IPS-15b (cell line): ENCODE measurements around the gene IDH2.
"Not testable (repeated sequence)": the region's sequence is repeated elsewhere in the genome, so short reads cannot be mapped to it uniquely, and the experiment has no call there.

Experiments
- H3K27me3 ChIP-seq: one replicate; pipeline ENCODE4 v1.6.1; 2013; ENCODE audit warnings: low read length; ENCODE audit not compliant: control insufficient read depth, insufficient read depth
- H3K36me3 ChIP-seq: one replicate; pipeline ENCODE4 v1.6.1; 2013; ENCODE audit warnings: low read length; ENCODE audit not compliant: control insufficient read depth, insufficient read depth
- H3K4me1 ChIP-seq: one replicate; pipeline ENCODE4 v1.6.1; 2013; ENCODE audit warnings: mild to moderate bottlenecking, low read length; ENCODE audit not compliant: control insufficient read depth, insufficient read depth
- H3K4me3 ChIP-seq: one replicate; pipeline ENCODE4 v1.5.1; 2013; ENCODE audit warnings: low read depth, low read length
- H3K9ac ChIP-seq: one replicate; pipeline ENCODE4 v1.6.1; 2013; ENCODE audit warnings: low read depth, mild to moderate bottlenecking, low read length
- H3K9me3 ChIP-seq: one replicate; pipeline ENCODE4 v1.6.1; 2013; ENCODE audit warnings: mild to moderate bottlenecking, low read length; ENCODE audit not compliant: control insufficient read depth, insufficient read depth

Gene IDH2

DNA sequence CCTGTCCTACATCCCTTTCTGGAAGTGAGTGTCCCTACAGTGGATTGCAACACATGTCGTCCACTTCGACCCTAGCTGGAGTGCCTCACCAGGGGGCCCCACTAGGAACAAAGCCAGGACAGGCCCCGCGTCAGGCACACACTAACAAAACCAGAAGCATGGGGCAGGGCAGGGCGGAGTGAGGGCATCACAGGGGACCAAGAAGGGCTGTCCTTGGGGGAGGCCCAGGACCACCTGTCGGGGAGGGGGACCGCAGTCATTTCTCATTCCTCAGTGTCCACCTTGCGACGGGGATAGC is 21.9 kb downstream of the IDH2 start:
- Histone ChIP-seq H3K27me3 (no peaks in the 10 kb centered on the region), H3K9ac (no peak overlapping the region), H3K9me3 (no peaks in the 10 kb centered on the region), H3K36me3 (peaks cover 21% of the 10 kb centered on the region), H3K4me1 (no peaks in the 10 kb centered on the region), H3K4me3 (no peak overlapping the region)

DNA sequence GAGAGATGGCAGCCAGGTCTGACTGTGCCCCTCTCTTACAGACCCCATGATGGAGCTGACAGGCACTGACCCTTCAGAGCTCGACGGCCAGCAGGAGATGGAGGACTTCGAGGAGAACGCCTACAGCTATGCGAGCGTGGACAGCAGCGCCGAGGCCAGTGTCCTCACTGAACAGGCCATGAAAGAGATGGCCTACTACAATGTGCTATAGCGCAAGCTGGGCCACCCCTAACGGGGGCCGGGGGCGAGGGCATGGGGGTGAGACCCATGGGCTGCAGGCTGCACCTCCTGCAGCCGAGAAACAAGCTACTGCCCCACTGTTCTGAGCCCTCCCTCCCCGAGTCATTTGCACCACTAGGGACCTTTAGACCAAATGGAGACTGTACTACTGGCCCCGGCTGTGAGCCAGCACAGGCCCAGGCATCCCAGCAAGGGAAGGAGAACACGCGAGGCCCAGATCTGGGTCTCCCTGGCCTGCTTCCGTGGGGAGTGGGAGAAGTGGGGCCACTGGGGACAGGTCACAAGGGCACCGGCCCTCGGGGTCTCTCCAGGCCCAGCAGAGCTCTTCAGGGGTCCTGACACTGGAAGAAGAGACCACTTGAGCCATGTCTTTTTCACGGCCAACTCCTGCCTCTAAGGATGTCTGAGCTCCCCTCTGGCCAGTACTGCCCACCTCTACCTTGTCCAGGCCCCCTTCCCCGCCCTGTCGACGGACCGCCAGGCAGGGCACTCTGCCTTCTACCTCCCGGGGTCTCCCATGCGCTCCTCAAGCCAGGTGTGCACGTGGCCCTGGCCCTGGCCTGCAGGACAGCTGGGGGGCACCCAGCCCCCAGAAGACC is 22.4 kb downstream of the IDH2 start:
- no peaks in the 10 kb centered on the region for H3K9me3 ChIP-seq
- H3K27me3 ChIP-seq, result no peaks in the 10 kb centered on the region
- peaks cover 16% of the 10 kb centered on the region for H3K36me3 ChIP-seq
- H3K4me1 ChIP-seq, result no peaks in the 10 kb centered on the region
- H3K9ac ChIP-seq, result no peak overlapping the region
- H3K4me3 ChIP-seq, result no peak overlapping the region

- H3K4me3 ChIP-seq, result no peak overlapping the region
- no peaks in the 10 kb centered on the region for H3K4me1 ChIP-seq
- no peaks in the 10 kb centered on the region for H3K9me3 ChIP-seq
- H3K27me3 ChIP-seq, result no peaks in the 10 kb centered on the region
- no peak overlapping the region for H3K9ac ChIP-seq
- H3K36me3 ChIP-seq, result peaks cover 13% of the 10 kb centered on the region
Measured at GRCh38 chr15:90078965-90079364, 23.3 kb downstream of the IDH2 start.

- peaks cover 19% of the 10 kb centered on the region for H3K36me3 ChIP-seq
Measured at GRCh38 chr15:90076716-90077115, 25.6 kb downstream of the IDH2 start.

DNA sequence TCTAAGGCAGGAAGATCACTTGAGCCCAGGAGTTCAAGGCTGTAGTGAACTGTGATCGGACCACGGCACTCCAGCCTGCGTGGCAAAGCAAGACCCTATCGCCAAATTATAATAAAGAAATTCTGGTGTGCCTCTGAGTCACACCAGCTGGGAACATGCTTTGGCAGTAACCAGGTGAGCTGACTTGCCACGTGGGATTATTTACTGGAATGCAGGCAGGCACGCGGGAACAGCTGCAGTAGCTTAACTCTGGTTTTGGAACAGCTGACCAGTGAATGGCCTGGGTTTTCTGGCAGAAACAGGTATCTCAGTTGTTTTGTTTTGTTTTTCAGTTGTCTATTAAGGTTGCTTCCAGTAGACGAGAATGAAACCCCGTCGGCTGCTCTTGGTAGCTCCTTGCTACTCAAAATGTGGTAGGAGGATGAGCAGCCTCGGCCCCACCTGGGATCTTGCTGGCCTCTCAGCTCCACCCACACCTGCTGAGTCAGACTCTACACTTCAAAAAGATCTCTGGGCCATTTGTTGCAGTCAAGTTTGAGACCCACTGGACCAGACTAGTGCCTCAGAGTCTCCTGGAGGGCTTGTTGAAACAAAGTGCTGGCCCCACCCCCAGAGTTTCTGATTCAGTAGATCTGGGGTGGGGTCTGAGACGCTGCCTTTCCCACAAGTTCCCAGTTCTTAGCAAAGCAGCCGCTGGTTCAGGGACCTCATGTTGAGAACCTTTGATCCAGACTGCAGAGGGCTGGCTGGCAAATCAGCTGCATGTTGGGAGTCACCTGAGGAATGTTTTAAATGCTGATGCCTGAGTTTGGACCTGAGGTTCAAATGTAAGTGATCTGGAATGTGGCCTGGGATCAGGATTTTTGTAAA is 26.6 kb downstream of the IDH2 start:
- H3K27me3 ChIP-seq, result no peaks in the 10 kb centered on the region
- no peak overlapping the region for H3K9ac ChIP-seq
- H3K36me3 ChIP-seq, result peaks cover 19% of the 10 kb centered on the region

More at GRCh38 chr15:90076716-90077115, 25.6 kb downstream of the IDH2 start:
- no peaks in the 10 kb centered on the region for H3K27me3 ChIP-seq
- no peak overlapping the region for H3K4me3 ChIP-seq
- no peak overlapping the region for H3K9ac ChIP-seq
- no peaks in the 10 kb centered on the region for H3K4me1 ChIP-seq
- no peaks in the 10 kb centered on the region for H3K9me3 ChIP-seq

GRCh38 chr15:90074916-90075315 is 27.4 kb downstream of the IDH2 start:
- Histone ChIP-seq H3K9me3 (no peaks in the 10 kb centered on the region), H3K4me1 (no peaks in the 10 kb centered on the region), H3K4me3 (no peak overlapping the region), H3K9ac (no peak overlapping the region), H3K27me3 (no peaks in the 10 kb centered on the region), H3K36me3 (peaks cover 19% of the 10 kb centered on the region)

More for the DNA sequence above, 26.6 kb downstream of the IDH2 start:
- Histone ChIP-seq H3K4me3 (no peak overlapping the region), H3K9me3 (no peaks in the 10 kb centered on the region), H3K4me1 (no peaks in the 10 kb centered on the region)

DNA sequence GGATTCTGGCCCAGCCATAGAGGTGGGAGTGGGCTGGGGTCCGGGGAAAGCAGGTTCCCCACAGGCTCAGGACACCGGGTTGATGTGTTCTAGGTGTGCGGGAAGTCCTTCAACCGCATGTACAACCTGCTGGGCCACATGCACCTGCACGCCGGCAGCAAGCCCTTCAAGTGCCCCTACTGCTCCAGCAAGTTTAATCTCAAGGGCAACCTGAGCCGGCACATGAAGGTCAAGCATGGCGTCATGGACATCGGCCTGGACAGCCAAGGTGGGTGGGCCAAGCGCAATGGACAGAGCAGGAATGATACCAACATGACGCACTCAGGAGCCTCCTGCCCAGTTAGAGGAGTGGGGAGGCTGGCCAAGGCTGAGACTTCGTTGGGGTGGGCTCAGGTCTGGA is 28.2 kb downstream of the IDH2 start:
- Histone ChIP-seq H3K36me3 (peaks cover 12% of the 10 kb centered on the region), H3K27me3 (no peaks in the 10 kb centered on the region), H3K4me1 (no peaks in the 10 kb centered on the region), H3K4me3 (no peak overlapping the region), H3K9me3 (no peaks in the 10 kb centered on the region), H3K9ac (no peak overlapping the region)

DNA sequence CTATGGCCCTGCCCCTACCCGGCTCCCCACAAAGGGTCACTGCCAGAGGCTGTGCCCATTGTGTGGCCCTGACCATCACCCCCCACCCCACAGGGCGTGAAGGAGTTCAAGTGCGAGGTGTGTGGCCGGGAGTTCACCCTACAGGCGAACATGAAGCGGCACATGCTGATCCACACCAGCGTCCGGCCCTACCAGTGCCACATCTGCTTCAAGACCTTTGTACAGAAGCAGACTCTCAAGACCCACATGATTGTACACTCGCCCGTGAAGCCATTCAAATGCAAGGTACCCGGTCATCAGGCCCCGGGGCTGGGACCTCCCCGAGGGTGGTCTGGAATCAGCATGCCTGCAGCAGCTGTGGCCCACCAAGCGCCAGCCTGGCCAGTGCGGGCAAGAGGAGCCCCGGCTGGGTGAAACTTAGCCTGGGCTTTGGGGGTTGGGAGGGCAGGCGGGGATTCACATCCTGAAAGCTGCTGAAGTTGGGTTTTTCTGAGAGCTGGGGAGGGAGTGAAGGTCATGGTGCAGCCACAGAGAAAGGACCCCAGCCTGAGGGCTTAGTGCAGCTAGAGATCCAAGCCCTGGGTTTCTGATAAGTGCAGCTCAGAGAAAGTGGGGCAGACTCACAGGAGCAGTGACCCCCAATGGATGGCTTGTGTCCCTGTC is 29.2 kb downstream of the IDH2 start:
- H3K27me3 ChIP-seq, result no peaks in the 10 kb centered on the region
- no peaks in the 10 kb centered on the region for H3K4me1 ChIP-seq
- H3K36me3 ChIP-seq, result peaks cover 14% of the 10 kb centered on the region
- H3K4me3 ChIP-seq, result no peak overlapping the region
- H3K9ac ChIP-seq, result no peak overlapping the region
- H3K9me3 ChIP-seq, result no peaks in the 10 kb centered on the region

DNA sequence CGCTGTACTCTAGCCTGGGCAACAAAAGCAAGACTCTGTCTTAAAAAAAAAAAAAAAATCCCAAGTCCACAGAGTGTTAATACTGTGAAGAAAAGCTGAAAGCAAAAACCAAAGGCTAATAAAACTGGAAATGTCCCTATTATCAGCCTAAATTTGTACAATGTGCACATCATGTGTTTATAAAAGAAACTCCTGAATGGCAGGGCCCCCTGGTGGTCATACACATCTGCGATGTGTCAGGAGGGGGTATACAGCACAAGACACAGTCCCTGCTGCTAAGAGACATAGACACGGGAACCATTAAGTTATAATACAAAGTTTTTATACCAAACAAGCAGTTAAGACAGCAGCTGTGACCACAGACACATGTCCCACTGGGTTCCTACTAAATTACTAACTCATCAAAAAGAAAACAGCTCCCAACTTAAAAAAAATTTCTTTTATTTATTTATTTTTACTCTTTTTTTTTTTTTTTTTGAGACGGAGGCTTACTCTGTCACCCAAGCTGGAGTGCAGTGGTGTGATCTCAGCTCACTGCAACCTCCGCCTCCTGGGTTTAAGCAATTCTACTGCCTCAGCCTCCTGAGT is 31.0 kb downstream of the IDH2 start:
- Histone ChIP-seq H3K4me3 (no peak overlapping the region), H3K9ac (no peak overlapping the region), H3K27me3 (no peaks in the 10 kb centered on the region), H3K36me3 (peaks cover 20% of the 10 kb centered on the region), H3K4me1 (no peaks in the 10 kb centered on the region), H3K9me3 (no peaks in the 10 kb centered on the region)

GRCh38 chr15:90070623-90071022 is 31.6 kb downstream of the IDH2 start:
- H3K36me3 ChIP-seq, result peaks cover 20% of the 10 kb centered on the region
- H3K4me1 ChIP-seq, H3K9me3 ChIP-seq, H3K4me3 ChIP-seq, H3K9ac ChIP-seq, H3K27me3 ChIP-seq: not testable (repeated sequence)

DNA sequence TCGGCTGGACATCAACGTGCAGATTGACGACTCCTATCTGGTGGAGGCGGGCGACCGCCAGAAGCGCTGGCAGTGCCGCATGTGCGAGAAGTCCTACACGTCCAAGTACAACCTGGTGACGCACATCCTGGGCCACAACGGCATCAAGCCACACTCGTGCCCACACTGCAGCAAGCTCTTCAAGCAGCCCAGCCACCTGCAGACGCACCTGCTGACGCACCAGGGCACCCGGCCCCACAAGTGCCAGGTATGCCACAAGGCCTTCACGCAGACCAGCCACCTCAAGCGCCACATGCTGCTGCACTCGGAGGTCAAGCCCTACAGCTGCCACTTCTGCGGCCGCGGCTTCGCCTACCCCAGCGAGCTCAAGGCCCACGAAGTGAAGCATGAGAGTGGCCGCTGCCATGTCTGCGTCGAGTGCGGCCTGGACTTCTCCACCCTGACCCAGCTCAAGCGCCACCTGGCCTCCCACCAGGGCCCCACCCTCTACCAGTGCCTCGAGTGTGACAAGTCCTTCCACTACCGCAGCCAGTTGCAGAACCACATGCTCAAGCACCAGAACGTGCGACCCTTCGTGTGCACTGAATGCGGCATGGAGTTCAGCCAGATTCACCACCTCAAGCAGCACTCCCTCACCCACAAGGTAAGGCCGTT is 34.2 kb downstream of the IDH2 start:
- no peaks in the 10 kb centered on the region for H3K27me3 ChIP-seq
- peaks cover 11% of the 10 kb centered on the region for H3K4me1 ChIP-seq
- H3K9ac ChIP-seq, result no peak overlapping the region
- no peak overlapping the region for H3K4me3 ChIP-seq
- no peaks in the 10 kb centered on the region for H3K9me3 ChIP-seq
- H3K36me3 ChIP-seq, result peaks cover 15% of the 10 kb centered on the region
